WTC11 (cell line): ENCODE results near the gene BCKDHA.

Source experiments
- CREB1 ChIP-seq: sonication (generic); formaldehyde crosslinking; IDR thresholded peaks from 2 replicates; pipeline ENCODE4 v1.8.0; 2023; ENCODE audit warnings: mild to moderate bottlenecking, missing genetic modification reagents
- NFYB ChIP-seq: sonication (generic); formaldehyde crosslinking; conservative IDR thresholded peaks from 2 replicates; pipeline ENCODE4 v1.8.0; 2022; ENCODE audit warnings: low read depth, missing genetic modification reagents
- PREB ChIP-seq: sonication (generic); formaldehyde crosslinking; IDR thresholded peaks from 2 replicates; pipeline ENCODE4 v1.8.1; 2022; ENCODE audit warnings: mild to moderate bottlenecking, missing genetic modification reagents, moderate library complexity, borderline replicate concordance

DNA sequence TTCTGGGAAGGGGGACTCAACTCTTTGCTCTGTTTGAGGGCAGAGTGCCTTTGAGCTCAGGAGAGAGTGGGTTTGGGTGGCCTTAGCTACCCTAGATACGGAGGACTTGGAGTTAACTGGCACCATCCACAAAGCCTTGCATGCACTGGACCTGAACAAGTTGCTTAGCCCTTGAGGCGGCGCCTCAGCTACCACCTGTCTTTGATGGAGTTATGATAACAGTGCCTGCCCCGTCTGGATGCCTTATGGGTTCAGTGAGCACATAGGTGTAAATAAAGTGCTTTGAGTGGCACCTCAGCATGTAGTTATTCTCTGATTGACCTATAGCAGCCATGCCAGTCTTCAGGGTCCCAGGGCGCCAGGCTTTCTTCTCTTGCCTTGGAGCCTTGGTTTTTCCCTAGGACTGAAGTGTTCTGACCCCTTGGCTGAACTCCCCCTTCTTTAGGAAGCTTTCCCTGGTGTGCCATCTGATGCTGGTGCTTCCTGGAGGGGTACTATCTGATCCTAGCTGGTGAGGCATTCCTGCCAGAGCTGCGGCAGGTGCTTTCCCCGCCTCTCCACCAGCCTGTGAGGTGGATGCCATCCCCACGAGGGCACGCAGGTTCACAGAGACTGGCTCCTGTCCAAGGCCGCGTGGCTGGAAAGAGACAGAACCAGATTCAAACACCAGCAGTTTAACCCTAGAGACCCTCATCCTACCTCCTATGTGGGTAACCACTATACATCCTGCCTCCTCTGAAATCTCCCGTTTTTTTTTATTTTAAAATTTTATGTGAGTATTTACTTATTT, 5.8 kb downstream of the BCKDHA start:
- no peak for TF ChIP-seq PREB (CRISPR knock-in tag)
- TF ChIP-seq CREB1 (CRISPR knock-in tag), result no peak
- no peak for TF ChIP-seq NFYB (CRISPR knock-in tag)
